H1 (cell line): ENCODE measurements around the gene PLPP4. TPM values are rescaled to one million over a fixed set of nuclear protein-coding genes. Genes with fewer than 3 reads are reported as not detected.

Experiments
- CTCF ChIA-PET: fragments of 300-600 bp; sonication (Branson Sonifier 250); formaldehyde crosslinking; loops from one replicate; lab custom pipeline; 2021; ENCODE audit not compliant: partially characterized antibody; lab: Charles Lee
- POLR2A ChIA-PET: fragments of 300-600 bp; sonication (Branson Sonifier 250); formaldehyde crosslinking; loops from one replicate; lab custom pipeline; 2021; ENCODE audit warnings: inconsistent platforms; ENCODE audit not compliant: partially characterized antibody; lab: Charles Lee
- DNase-seq, 2 experiments: peaks; one replicate each; pipeline versions ENCODE4 v3.0.0 to v3.0.0-alpha.2; 2010 to 2022; ENCODE audit warnings: low spot score in 2 of 2, low read depth in 1 of 2, mixed read lengths in 1 of 2
- FAIRE-seq: peaks from 2 replicates; lab custom pipeline; 2011; peaks lifted over from hg19 to GRCh38; lab: Jason Lieb, UNC
- H2AFZ ChIP-seq: 2 replicates; pipeline ENCODE4 v1.8.1; 2012; ENCODE audit warnings: low read length, inconsistent platforms
- H2AK5ac ChIP-seq: 2 replicates; pipeline ENCODE4 v1.6.1; 2013; ENCODE audit warnings: low read depth, low read length
- H2BK120ac ChIP-seq: replicated peaks from 2 replicates; pipeline ENCODE3; 2013; ENCODE audit warnings: low read depth, low read length, inconsistent platforms
- H2BK12ac ChIP-seq: 2 replicates; pipeline ENCODE4 v1.6.1; 2013; ENCODE audit warnings: low read depth, low read length
- H2BK15ac ChIP-seq: 2 replicates; pipeline ENCODE4 v1.6.1; 2013; ENCODE audit warnings: low read length
- H2BK20ac ChIP-seq: 2 replicates; pipeline ENCODE4 v1.6.1; 2013; ENCODE audit warnings: low read length
- H2BK5ac ChIP-seq: 2 replicates; pipeline ENCODE4 v1.6.1; 2013; ENCODE audit warnings: low read depth, low read length
- H3K14ac ChIP-seq: 2 replicates; pipeline ENCODE4 v1.6.1; 2013; ENCODE audit warnings: inconsistent platforms; ENCODE audit not compliant: insufficient read length
- H3K18ac ChIP-seq: 2 replicates; pipeline ENCODE4 v1.6.1; 2013; ENCODE audit warnings: low read length; ENCODE audit errors: extremely low read depth
- H3K23ac ChIP-seq: 2 replicates; pipeline ENCODE4 v1.6.1; 2013; ENCODE audit warnings: inconsistent platforms; ENCODE audit not compliant: insufficient read length
- H3K23me2 ChIP-seq: 2 replicates; pipeline ENCODE4 v1.6.1; 2013; ENCODE audit warnings: low read depth, low read length
- H3K27ac ChIP-seq: 2 replicates; pipeline ENCODE4 v1.6.1; 2011; ENCODE audit warnings: low read depth, low read length, inconsistent platforms
- H3K27me3 ChIP-seq, 4 experiments: replicated peaks in 1 of 4; 1 replicate in 1 of 4; 2 replicates in 3 of 4; pipeline versions ENCODE4 v1.6.1 to v1.8.1; 2011 to 2013; ENCODE audit warnings: low read length in 3 of 4, mild to moderate bottlenecking in 3 of 4, inconsistent platforms in 2 of 4, mixed read lengths in 2 of 4, moderate library complexity in 1 of 4; ENCODE audit not compliant: control insufficient read depth in 3 of 4, insufficient read depth in 3 of 4; ENCODE audit errors: extremely low read depth in 1 of 4
- H3K36me3 ChIP-seq, 4 experiments: 2 replicates each; pipeline versions ENCODE4 v1.6.1 to v1.8.1; 2011 to 2013; ENCODE audit warnings: mild to moderate bottlenecking in 4 of 4, low read length in 3 of 4, moderate library complexity in 2 of 4, control low read depth in 1 of 4, inconsistent platforms in 1 of 4; ENCODE audit not compliant: insufficient read depth in 4 of 4, control insufficient read depth in 2 of 4
- H3K4ac ChIP-seq: replicated peaks from 2 replicates; pipeline ENCODE3; 2013; ENCODE audit warnings: low read length, low read depth, mixed read lengths, inconsistent platforms; ENCODE audit not compliant: insufficient read length
- H3K4me1 ChIP-seq, 4 experiments: replicated peaks in 1 of 4; 1 replicate in 1 of 4; 2 replicates in 3 of 4; pipeline versions ENCODE4 v1.6.1 to v1.8.1; 2011 to 2013; ENCODE audit warnings: low read length in 3 of 4, inconsistent platforms in 2 of 4, mixed read lengths in 1 of 4; ENCODE audit not compliant: insufficient read depth in 4 of 4, control insufficient read depth in 3 of 4
- H3K4me2 ChIP-seq, 2 experiments: 2 replicates each; pipeline versions ENCODE4 v1.6.1 to v1.8.1; 2011 to 2013; ENCODE audit warnings: low read depth in 2 of 2, low read length in 2 of 2, control low read depth in 1 of 2, inconsistent platforms in 1 of 2, mild to moderate bottlenecking in 1 of 2; ENCODE audit not compliant: insufficient read depth in 1 of 2
- H3K4me3 ChIP-seq, 4 experiments: fragments of 200-600, 300-600 bp in 1 of 4; sonication (generic), shearing (Covaris generic), sonication (Bioruptor Twin) in 1 of 4; 2 replicates each; pipeline versions ENCODE4 v1.5.1 to v1.8.1; 2011 to 2016; ENCODE audit warnings: low read length in 4 of 4, low read depth in 3 of 4, control low read depth in 2 of 4, inconsistent platforms in 2 of 4, mild to moderate bottlenecking in 2 of 4, mixed read lengths in 1 of 4, moderate library complexity in 1 of 4; ENCODE audit not compliant: insufficient read depth in 2 of 4; ENCODE audit errors: extremely low read depth in 1 of 4
- H3K56ac ChIP-seq: replicated peaks from 2 replicates; pipeline ENCODE3; 2013; ENCODE audit warnings: low read depth, mild to moderate bottlenecking, mixed read lengths, low read length, inconsistent platforms; ENCODE audit not compliant: insufficient read length
- H3K79me1 ChIP-seq: 2 replicates; pipeline ENCODE4 v1.6.1; 2013; ENCODE audit warnings: low read depth, low read length, control low read depth
- H3K79me2 ChIP-seq, 2 experiments: 2 replicates each; pipeline versions ENCODE4 v1.6.1 to v1.8.1; 2012 to 2013; ENCODE audit warnings: low read length in 2 of 2, mild to moderate bottlenecking in 2 of 2, inconsistent platforms in 1 of 2; ENCODE audit not compliant: insufficient read depth in 2 of 2, control insufficient read depth in 1 of 2
- H3K9ac ChIP-seq, 4 experiments: replicated peaks in 1 of 4; 1 replicate in 1 of 4; 2 replicates in 3 of 4; pipeline versions ENCODE4 v1.6.1 to v1.8.1; 2011 to 2013; ENCODE audit warnings: low read depth in 3 of 4, low read length in 3 of 4, control low read depth in 2 of 4, mild to moderate bottlenecking in 2 of 4, moderate library complexity in 2 of 4, inconsistent platforms in 1 of 4; ENCODE audit errors: extremely low read depth in 1 of 4
- H3K9me3 ChIP-seq, 2 experiments: 2 replicates each; pipeline versions ENCODE4 v1.6.1 to v1.8.1; 2012 to 2013; ENCODE audit warnings: mild to moderate bottlenecking in 2 of 2, moderate library complexity in 2 of 2, control low read depth in 1 of 2, inconsistent platforms in 1 of 2, low read depth in 1 of 2, low read length in 1 of 2, mixed read lengths in 1 of 2; ENCODE audit not compliant: insufficient read depth in 2 of 2
- H4K20me1 ChIP-seq, 2 experiments: replicated peaks in 1 of 2; 2 replicates each; pipeline versions ENCODE3 to v1.8.1; 2011 to 2013; ENCODE audit warnings: inconsistent platforms in 2 of 2, low read length in 2 of 2, mild to moderate bottlenecking in 1 of 2; ENCODE audit not compliant: insufficient read depth in 2 of 2, control insufficient read depth in 1 of 2
- H4K5ac ChIP-seq: 2 replicates; pipeline ENCODE4 v1.6.1; 2013; ENCODE audit warnings: low read length, low read depth, mixed read lengths, inconsistent platforms; ENCODE audit not compliant: insufficient read length
- H4K8ac ChIP-seq: 2 replicates; pipeline ENCODE4 v1.8.0; 2013; ENCODE audit warnings: mild to moderate bottlenecking, moderate library complexity, low read length, inconsistent platforms; ENCODE audit not compliant: insufficient read depth; ENCODE audit errors: extremely low read depth
- H4K91ac ChIP-seq: replicated peaks from 2 replicates; pipeline ENCODE3; 2013; ENCODE audit warnings: low read length, mixed read lengths, inconsistent platforms; ENCODE audit not compliant: insufficient read length
- BCL11A ChIP-seq, 2 experiments: IDR thresholded peaks; one replicate each; pipeline ENCODE4 v1.6.1; 2011; ENCODE audit warnings: low read depth in 2 of 2, low read length in 2 of 2, mild to moderate bottlenecking in 2 of 2
- BRCA1 ChIP-seq: IDR thresholded peaks from 2 replicates; pipeline ENCODE4 v1.6.1; 2012; ENCODE audit warnings: low read depth, low read length, improper control_type of control experiment
- CREB1 ChIP-seq: IDR thresholded peaks from 2 replicates; pipeline ENCODE4 v1.6.1; 2012; ENCODE audit warnings: inconsistent platforms
- EZH2 ChIP-seq: fragments of 200-600 bp; sonication (generic); IDR thresholded peaks from 2 replicates; pipeline ENCODE4 v1.7.1; 2012; ENCODE audit warnings: low read depth, mild to moderate bottlenecking, moderate library complexity, low read length, inconsistent platforms; ENCODE audit not compliant: severe bottlenecking
- HDAC2 ChIP-seq, 2 experiments: fragments of 300-600 bp in 1 of 2; sonication (generic) in 1 of 2; IDR thresholded peaks; 2 replicates each; pipeline ENCODE4 v1.6.1; 2011 to 2012; ENCODE audit warnings: low read depth in 2 of 2, low read length in 2 of 2, mild to moderate bottlenecking in 2 of 2, moderate library complexity in 2 of 2, borderline replicate concordance in 1 of 2, inconsistent platforms in 1 of 2
- HDAC6 ChIP-seq: IDR thresholded peaks from one replicate; pipeline ENCODE4 v1.7.1; 2012; ENCODE audit warnings: low read depth, mild to moderate bottlenecking, inconsistent platforms, low read length, moderate library complexity
- KDM4A ChIP-seq: IDR thresholded peaks from one replicate; pipeline ENCODE4 v1.7.1; 2012; ENCODE audit warnings: low read depth, mild to moderate bottlenecking, moderate library complexity, low read length, inconsistent platforms; ENCODE audit not compliant: severe bottlenecking
- RAD21 ChIP-seq, 2 experiments: IDR thresholded peaks in 1 of 2; conservative IDR thresholded peaks in 1 of 2; 2 replicates each; pipeline ENCODE4 v1.6.1; 2011; ENCODE audit warnings: low read depth in 2 of 2, low read length in 2 of 2, improper control_type of control experiment in 1 of 2, inconsistent platforms in 1 of 2, mild to moderate bottlenecking in 1 of 2, moderate library complexity in 1 of 2
- SAP30 ChIP-seq: fragments of 300-600 bp; sonication (generic); IDR thresholded peaks from 2 replicates; pipeline ENCODE4 v1.7.1; 2012; ENCODE audit warnings: low read length, moderate library complexity, mild to moderate bottlenecking, inconsistent platforms; ENCODE audit not compliant: insufficient read depth, insufficient replicate concordance
- TCF12 ChIP-seq: IDR thresholded peaks from 2 replicates; pipeline ENCODE4 v1.6.1; 2011; ENCODE audit warnings: low read depth, mild to moderate bottlenecking, low read length
- YY1 ChIP-seq: IDR thresholded peaks from 2 replicates; pipeline ENCODE4 v1.6.1; 2011; ENCODE audit warnings: low read depth, mild to moderate bottlenecking, low read length
- WGBS, 2 experiments: shearing (Covaris generic) in 1 of 2; methylation state at CpG; one replicate each; pipeline versions ENCODE4 v1.1.6 to v1.1.7; 2013 to 2015; ENCODE audit warnings: low lambda C conversion rate in 2 of 2, mixed read lengths in 2 of 2, inconsistent platforms in 1 of 2, low coverage in 1 of 2, missing lambda C conversion rate in 1 of 2; ENCODE audit not compliant: insufficient replicate concordance in 2 of 2, insufficient coverage in 1 of 2, insufficient read length in 1 of 2; ENCODE audit errors: extremely low coverage in 1 of 2, missing lambda C conversion rate in 1 of 2; 5-methylcytosine and 5-hydroxymethylcytosine counted together
- polyA plus RNA-seq, 7 experiments: library from polyadenylated mRNA; depleted of rRNA in 3 of 7; stranded (reverse) in 5 of 7; unstranded in 2 of 7; fragments of >200 nt in 5 of 7; fragments of 200-250 nt in 2 of 7; gene quantifications; 1 replicate in 5 of 7; 2 replicates in 1 of 7; 4 replicates in 1 of 7; pipeline versions ENCODE4 v1.2.1 to v1.2.3, GENCODE V29; 2011 to 2013; ENCODE audit warnings: missing spikeins in 2 of 7, mixed read lengths in 2 of 7
- total RNA-seq: library from RNA; stranded (reverse); fragmentation: NEBNext Ultra II Directional; extraction: Animal tissue kit (Norgen Biotek cat#: 25700); gene quantifications from 2 replicates; pipeline ENCODE4 v1.2.1, GENCODE V29; 2021
- TF ChIP-seq, protein P1 (sequence below): IDR thresholded peaks from 2 replicates; pipeline ENCODE4 v1.6.1; 2012; ENCODE audit warnings: inconsistent platforms

PLPP4 gene
- total and polyA plus RNA-seq, 2 of the 8 experiments (the other 6 are each of a cell fraction or from before 2014, with no cell fraction given), result 0.30 TPM; not detected in 1

DNA sequence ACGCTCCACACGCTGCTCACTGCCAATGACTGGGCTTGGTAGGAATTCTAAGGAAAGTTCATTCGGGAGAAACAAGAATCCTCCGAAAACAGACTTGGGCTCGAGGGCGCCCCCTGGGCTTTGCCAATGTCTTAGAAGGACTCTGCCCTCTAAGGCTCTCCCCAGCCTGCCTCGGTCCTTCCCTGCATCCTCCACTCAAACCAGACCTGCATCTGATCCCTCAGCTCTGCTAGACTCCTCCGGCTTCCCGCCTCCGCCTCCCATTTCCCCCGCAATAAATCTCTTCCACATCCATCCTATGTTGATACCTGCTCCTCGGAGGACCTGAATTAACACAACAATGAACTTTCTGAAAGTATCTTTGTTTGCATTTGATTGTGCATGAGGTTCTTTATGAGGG lies 177.6 kb downstream of the PLPP4 start:
- ChIA-PET CTCF (interaction anchor here (0.8 to 2.4 kb wide), 22 partner anchors 9 to 297 kb away, joined by 3 to 19 read pairs (median 4); partner anchors contain the start of gene WDR11), POLR2A (no interaction called here)
- peaks cover 0 to 6% (median 3%) of the 10 kb centered on the region in 4 experiments; a peak in 2 of 7 replicates for H3K4me1 ChIP-seq
- no peaks in the 10 kb centered on the region for H3K79me2 ChIP-seq
- H2BK120ac ChIP-seq, result no peak overlapping the region
- no peak overlapping the region for H3K27ac ChIP-seq
- H2BK15ac ChIP-seq, result no peak overlapping the region
- H3K14ac ChIP-seq, result no peak overlapping the region
- H3K23me2 ChIP-seq, result no peaks in the 10 kb centered on the region; the same call in 1 of the 2 replicates
- H4K20me1 ChIP-seq, result no peaks in the 10 kb centered on the region
- H3K4me2 ChIP-seq, result no peak overlapping the region
- no peak overlapping the region; the same call in 1 of the 2 replicates for H4K8ac ChIP-seq
- H2AFZ ChIP-seq, result no peak overlapping the region
- H2AK5ac ChIP-seq, result no peak overlapping the region
- H2BK5ac ChIP-seq, result no peak overlapping the region
- DNase-seq (peak; percentile 54 to 93), FAIRE-seq (peak; percentile 24)
- no peaks in the 10 kb centered on the region for H3K9me3 ChIP-seq
- no peak overlapping the region for H3K9ac ChIP-seq
- H3K4me3 ChIP-seq, result no peak overlapping the region
- no peak overlapping the region for H3K18ac ChIP-seq
- H2BK12ac ChIP-seq, result no peak overlapping the region
- no peak overlapping the region for H2BK20ac ChIP-seq
- no peaks in the 10 kb centered on the region for H3K27me3 ChIP-seq
- H4K5ac ChIP-seq, result no peak overlapping the region
- 69% methylated on average over 12 of the region's 12 CpGs; no CpG with 5 or more reads in 1 of the 2 experiments for WGBS, 2 experiments
- no peak overlapping the region for H4K91ac ChIP-seq
- H3K56ac ChIP-seq, result no peak overlapping the region
- H3K4ac ChIP-seq, result no peak overlapping the region
- no peaks in the 10 kb centered on the region for H3K36me3 ChIP-seq
- no peaks in the 10 kb centered on the region for H3K79me1 ChIP-seq
- no peak overlapping the region for H3K23ac ChIP-seq
- no peak for TF ChIP-seq HDAC6
- TF ChIP-seq, protein P1, sequence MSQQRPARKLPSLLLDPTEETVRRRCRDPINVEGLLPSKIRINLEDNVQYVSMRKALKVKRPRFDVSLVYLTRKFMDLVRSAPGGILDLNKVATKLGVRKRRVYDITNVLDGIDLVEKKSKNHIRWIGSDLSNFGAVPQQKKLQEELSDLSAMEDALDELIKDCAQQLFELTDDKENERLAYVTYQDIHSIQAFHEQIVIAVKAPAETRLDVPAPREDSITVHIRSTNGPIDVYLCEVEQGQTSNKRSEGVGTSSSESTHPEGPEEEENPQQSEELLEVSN, result no peak; the same call in 1 of the 2 replicates
- no peak for TF ChIP-seq EZH2
- TF ChIP-seq BRCA1, result no peak
- peak; percentile 39 to 55 for TF ChIP-seq RAD21 (IDR thresholded peaks at IDR 0.05 in 1 of 2, conservative IDR thresholded peaks at IDR 0.05 in 1 of 2; ENCODE audit: low read depth in 2 of 2, low read length in 2 of 2)
- TF ChIP-seq BCL11A (IDR thresholded peaks at IDR 0.05; ENCODE audit: low read depth in 2 of 2, low read length in 2 of 2), result no peak
- no peak for TF ChIP-seq CREB1
- TF ChIP-seq KDM4A, result no peak
- TF ChIP-seq TCF12, result no peak
- 0 out of 4 replicates have a peak, but pooled peaks of 1 of the 2 experiments have one; percentile 50 for TF ChIP-seq HDAC2 (IDR thresholded peaks at IDR 0.05; ENCODE audit: borderline replicate concordance in 1 of 2, low read depth in 2 of 2, low read length in 2 of 2)
- no peak for TF ChIP-seq SAP30
- 0 out of 2 replicates have a peak, but pooled peaks have one; percentile 17 for TF ChIP-seq YY1
